ENCODE results near the gene MPRIP. TPM values are rescaled to one million over a fixed set of nuclear protein-coding genes. Genes with fewer than 3 reads are reported as not detected.
A peak's percentile ranks its signal among the peaks of the same experiment; 100 is the strongest.

MPRIP gene
- total RNA-seq, 1 experiment from 2014 or later = 132 TPM

DNA sequence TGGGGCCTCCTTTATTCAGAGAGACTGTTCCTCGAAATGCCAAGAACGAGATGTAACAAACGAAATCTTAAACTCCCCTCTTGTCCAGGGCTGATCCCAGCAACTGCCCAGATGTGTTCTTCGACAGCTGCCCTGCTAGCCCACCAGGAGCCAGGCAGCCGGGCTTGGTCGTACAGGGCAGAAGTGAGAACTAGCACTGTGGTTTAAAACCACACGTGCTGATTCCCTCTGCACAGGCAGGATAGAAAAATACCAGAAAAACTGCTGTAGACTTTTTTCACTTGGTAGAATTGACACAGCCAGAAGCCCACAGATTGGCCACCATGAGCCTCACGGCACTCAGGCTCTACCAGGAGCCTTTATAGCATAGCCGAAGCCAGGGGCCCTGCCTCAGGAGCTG lies 130.7 kb downstream of the MPRIP start:
- Histone ChIP-seq H3K23me2 (ENCODE audit: insufficient read length, low read depth, low read length, poor library complexity, severe bottlenecking) (no peaks in the 10 kb centered on the region), H4K91ac (ENCODE audit: insufficient read length, low read depth, low read length) (no peak overlapping the region), H2BK5ac (ENCODE audit: insufficient read length, low read length) (no peak overlapping the region), H3K9me3 (ENCODE audit: control insufficient read depth, low read depth, low read length) (no peaks in the 10 kb centered on the region), H3K56ac (ENCODE audit: insufficient read length, low read depth, low read length) (no peak overlapping the region), H3K4ac (ENCODE audit: low read depth, low read length) (no peak overlapping the region), H3K4me2 (ENCODE audit: insufficient read depth, insufficient read length, low read length) (no peak overlapping the region), H3T11ph (ENCODE audit: low read length) (no peak overlapping the region), H4K8ac (replicated peaks; ENCODE audit: insufficient read length, low read depth, low read length) (no peak overlapping the region), H2BK20ac (ENCODE audit: low read depth, low read length, poor library complexity, severe bottlenecking) (no peak overlapping the region), H3K9ac (ENCODE audit: extremely low read depth, insufficient read length, low read length) (no peak overlapping the region), H3K4me1 (ENCODE audit: insufficient read depth, low read length) (no peaks in the 10 kb centered on the region), H2BK12ac (ENCODE audit: insufficient read length, low read depth, low read length) (no peak overlapping the region), H3K18ac (ENCODE audit: insufficient read length, low read depth, low read length) (no peak overlapping the region), H2BK15ac (ENCODE audit: low read depth, low read length) (no peak overlapping the region), H3K79me1 (ENCODE audit: insufficient read depth, low read depth, low read length, poor library complexity, severe bottlenecking) (no peaks in the 10 kb centered on the region), H3K79me2 (ENCODE audit: insufficient read depth, low read length) (no peaks in the 10 kb centered on the region), H4K20me1 (ENCODE audit: control insufficient read depth, insufficient read depth, insufficient read length) (no peaks in the 10 kb centered on the region), H3K27ac (ENCODE audit: insufficient read length, low read depth, low read length) (no peak overlapping the region), H3K23ac (ENCODE audit: insufficient read length, low read depth, low read length) (no peak overlapping the region), H2AFZ (ENCODE audit: low read length) (no peak overlapping the region), H3K27me3 (ENCODE audit: insufficient read depth, low read length) (no peaks in the 10 kb centered on the region), H2AK5ac (ENCODE audit: insufficient read length, low read length) (no peak overlapping the region), H3K14ac (ENCODE audit: insufficient read depth, low read length) (no peak overlapping the region), H2BK120ac (ENCODE audit: low read depth, low read length, poor library complexity, severe bottlenecking) (no peak overlapping the region), H4K5ac (ENCODE audit: insufficient read length, low read depth, low read length) (no peak overlapping the region)
- TF ChIP-seq, protein P1, sequence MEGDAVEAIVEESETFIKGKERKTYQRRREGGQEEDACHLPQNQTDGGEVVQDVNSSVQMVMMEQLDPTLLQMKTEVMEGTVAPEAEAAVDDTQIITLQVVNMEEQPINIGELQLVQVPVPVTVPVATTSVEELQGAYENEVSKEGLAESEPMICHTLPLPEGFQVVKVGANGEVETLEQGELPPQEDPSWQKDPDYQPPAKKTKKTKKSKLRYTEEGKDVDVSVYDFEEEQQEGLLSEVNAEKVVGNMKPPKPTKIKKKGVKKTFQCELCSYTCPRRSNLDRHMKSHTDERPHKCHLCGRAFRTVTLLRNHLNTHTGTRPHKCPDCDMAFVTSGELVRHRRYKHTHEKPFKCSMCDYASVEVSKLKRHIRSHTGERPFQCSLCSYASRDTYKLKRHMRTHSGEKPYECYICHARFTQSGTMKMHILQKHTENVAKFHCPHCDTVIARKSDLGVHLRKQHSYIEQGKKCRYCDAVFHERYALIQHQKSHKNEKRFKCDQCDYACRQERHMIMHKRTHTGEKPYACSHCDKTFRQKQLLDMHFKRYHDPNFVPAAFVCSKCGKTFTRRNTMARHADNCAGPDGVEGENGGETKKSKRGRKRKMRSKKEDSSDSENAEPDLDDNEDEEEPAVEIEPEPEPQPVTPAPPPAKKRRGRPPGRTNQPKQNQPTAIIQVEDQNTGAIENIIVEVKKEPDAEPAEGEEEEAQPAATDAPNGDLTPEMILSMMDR (conservative IDR thresholded peaks at IDR 0.05) = no peak
- no CpG with 5 or more reads among the region's 9 CpGs for WGBS (ENCODE audit: extremely low coverage, insufficient read length, low lambda C conversion rate)
- peaks cover 2 to 12% of the 10 kb centered on the region in 2 experiments; a peak in 2 of 4 replicates for H3K4me1 Mint-ChIP-seq
- peak overlapping the region in 1 of 3 experiments; percentile 68; a peak in 1 of 7 replicates for H3K27ac Mint-ChIP-seq
- no peak overlapping the region for H3K4me3 Mint-ChIP-seq
- peaks cover 16 to 68% (median 40%) of the 10 kb centered on the region in 3 experiments; a peak in 6 of 7 replicates for H3K36me3 Mint-ChIP-seq (ENCODE audit: insufficient read depth in 1 of 3, low read depth in 3 of 3)
- no peaks in the 10 kb centered on the region for H3K27me3 Mint-ChIP-seq (ENCODE audit: low read depth)
- no peaks in the 10 kb centered on the region for H3K9me3 Mint-ChIP-seq
- no peak for DNase-seq

Measured in H9 (cell line).